GM12891 (cell line): ENCODE data around the gene RNASEH2B.

Experiments
- DNase-seq: peaks from one replicate; pipeline ENCODE4 v3.0.0; 2011; ENCODE audit warnings: low spot score; ENCODE audit not compliant: insufficient read length
- FAIRE-seq: peaks from 2 replicates; lab custom pipeline; 2011; peaks lifted over from hg19 to GRCh38; lab: Jason Lieb, UNC
- PAX5 ChIP-seq: IDR thresholded peaks from 2 replicates; pipeline ENCODE4 v1.6.1; 2011; ENCODE audit warnings: low read length, moderate library complexity, mild to moderate bottlenecking; ENCODE audit not compliant: insufficient read depth, severe bottlenecking
- POLR2A ChIP-seq: IDR thresholded peaks from 2 replicates; pipeline ENCODE4 v1.6.1; 2011; ENCODE audit warnings: low read depth, low read length, control low read depth
- POLR2AphosphoS5 ChIP-seq: IDR thresholded peaks from 2 replicates; pipeline ENCODE4 v1.6.1; 2011; ENCODE audit warnings: low read depth, low read length, control low read depth
- POU2F2 ChIP-seq: IDR thresholded peaks from 2 replicates; pipeline ENCODE4 v1.6.1; 2011; ENCODE audit warnings: low read depth, mild to moderate bottlenecking, control low read depth, low read length, moderate library complexity
- SPI1 ChIP-seq: IDR thresholded peaks from 2 replicates; pipeline ENCODE4 v1.6.1; 2011; ENCODE audit warnings: low read depth, low read length, control low read depth
- TAF1 ChIP-seq: IDR thresholded peaks from 2 replicates; pipeline ENCODE4 v1.6.1; 2011; ENCODE audit warnings: low read depth, low read length, control low read depth

Gene RNASEH2B

GRCh38 chr13:50916701-50917184 is 7.2 kb downstream of the RNASEH2B start:
- DNase-seq (no peak), FAIRE-seq (peak; percentile 80)
- TF ChIP-seq POLR2A, result 0 out of 2 replicates have a peak, but pooled peaks have one; percentile 40
- no peak for TF ChIP-seq SPI1

GRCh38 chr13:50917572-50917971 is 8.0 kb downstream of the RNASEH2B start:
- TF ChIP-seq TAF1 (no peak), POLR2AphosphoS5 (no peak), POLR2A (no peak)
- FAIRE-seq (peak; percentile 66), DNase-seq (no peak)

- FAIRE-seq (no peak), DNase-seq (no peak)
- TF ChIP-seq SPI1 (no peak), POU2F2 (no peak), POLR2A (no peak), TAF1 (no peak)
Observed at GRCh38 chr13:50918567-50918966, 9.0 kb downstream of the RNASEH2B start.

GRCh38 chr13:50919277-50919676 is 9.7 kb downstream of the RNASEH2B start:
- FAIRE-seq (no peak), DNase-seq (no peak)
- no peak for TF ChIP-seq SPI1
- TF ChIP-seq TAF1, result no peak
- no peak for TF ChIP-seq POU2F2

- FAIRE-seq (no peak), DNase-seq (no peak)
- no peak for TF ChIP-seq PAX5
- no peak for TF ChIP-seq POLR2AphosphoS5
- no peak for TF ChIP-seq SPI1
- no peak for TF ChIP-seq POU2F2
- TF ChIP-seq POLR2A, result no peak
- no peak for TF ChIP-seq TAF1
Observed at GRCh38 chr13:50921706-50922105, 12.1 kb downstream of the RNASEH2B start.

- FAIRE-seq, result no peak
- no peak for DNase-seq
- TF ChIP-seq SPI1 (no peak), POLR2AphosphoS5 (no peak), TAF1 (no peak), POLR2A (no peak), PAX5 (no peak)
Observed at GRCh38 chr13:50923272-50923671, 13.7 kb downstream of the RNASEH2B start.

GRCh38 chr13:50924025-50924424 is 14.4 kb downstream of the RNASEH2B start:
- DNase-seq (no peak), FAIRE-seq (no peak)

GRCh38 chr13:50927701-50928100 is 18.1 kb downstream of the RNASEH2B start:
- DNase-seq (no peak), FAIRE-seq (no peak)
- no peak for TF ChIP-seq POLR2A
- TF ChIP-seq PAX5, result no peak
- TF ChIP-seq POU2F2, result no peak
- TF ChIP-seq TAF1, result no peak

More at GRCh38 chr13:50924025-50924424, 14.4 kb downstream of the RNASEH2B start:
- TF ChIP-seq TAF1, result no peak
- TF ChIP-seq POLR2AphosphoS5, result no peak
- TF ChIP-seq SPI1, result no peak
- TF ChIP-seq POU2F2, result no peak
- no peak for TF ChIP-seq POLR2A
- TF ChIP-seq PAX5, result no peak

- FAIRE-seq (no peak), DNase-seq (no peak)
- TF ChIP-seq POLR2AphosphoS5, result no peak
- TF ChIP-seq PAX5, result no peak
- no peak for TF ChIP-seq SPI1
- no peak for TF ChIP-seq POU2F2
- TF ChIP-seq TAF1, result no peak
- TF ChIP-seq POLR2A, result no peak
Observed at GRCh38 chr13:50928102-50928501, 18.5 kb downstream of the RNASEH2B start.

- TF ChIP-seq SPI1 (no peak), PAX5 (no peak), POU2F2 (no peak), POLR2AphosphoS5 (no peak)
- no peak for DNase-seq
- FAIRE-seq, result peak; percentile 31
Observed at GRCh38 chr13:50928659-50929462, 19.3 kb downstream of the RNASEH2B start.
